ENCODE measurements around the gene OTX1. TPM values are rescaled to one million over a fixed set of nuclear protein-coding genes. Genes with fewer than 3 reads are reported as not detected.
A peak's percentile ranks its signal among the peaks of the same experiment; 100 is the strongest.

Gene OTX1
- total and polyA plus RNA-seq, 2 donors (not counting 1 experiment from before 2014, with no cell fraction given), result not detected

DNA sequence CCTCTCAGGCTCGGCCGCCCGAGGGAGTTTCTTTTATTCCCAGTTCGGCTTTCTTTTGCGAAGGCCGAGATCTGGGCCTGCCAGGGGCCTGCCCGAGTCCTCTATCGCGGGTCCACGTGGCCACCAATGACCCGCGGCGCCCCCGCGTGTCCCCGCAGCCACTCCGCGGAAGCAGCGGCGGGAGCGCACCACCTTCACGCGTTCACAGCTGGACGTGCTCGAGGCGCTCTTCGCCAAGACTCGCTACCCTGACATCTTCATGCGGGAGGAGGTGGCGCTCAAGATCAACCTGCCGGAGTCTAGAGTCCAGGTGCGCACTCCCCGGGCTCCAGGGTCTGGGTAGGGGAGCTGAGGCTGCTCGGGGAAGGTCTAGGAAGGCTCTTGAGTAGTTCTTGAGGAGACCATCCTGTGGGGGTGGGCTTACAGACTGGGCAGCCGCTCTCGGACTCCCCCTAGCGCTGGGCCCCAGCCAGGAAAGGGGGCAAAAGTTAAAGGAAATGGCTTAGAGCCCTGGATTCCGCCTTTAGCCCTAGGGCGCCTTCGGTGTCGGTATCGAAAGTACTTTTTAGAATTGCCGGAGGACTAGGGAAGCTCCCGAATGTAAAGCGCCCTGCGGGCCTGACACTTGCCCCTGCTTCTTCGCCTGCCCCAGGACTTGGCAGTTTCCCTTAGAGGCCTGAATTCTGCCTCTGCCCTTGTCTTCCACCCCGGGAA, 3.4 kb downstream of the OTX1 start:
- H3K4me1 ChIP-seq (ENCODE audit: control insufficient read depth in 2 of 2, insufficient read depth in 2 of 2, low read length in 2 of 2), result peaks cover 94 to 95% of the 10 kb centered on the region in 2 donors
- DNase-seq (peak; percentile 60), ATAC-seq (ENCODE audit: low read depth) (no peak)
- peaks cover 0 to 86% (median 7%) of the 10 kb centered on the region in 3 donors for H3K9me3 ChIP-seq (ENCODE audit: control extremely low read depth in 1 of 3, control insufficient read depth in 2 of 3, insufficient read depth in 1 of 3, low read length in 2 of 3)
- Mint-ChIP-seq H3K4me1 (peaks cover 83% of the 10 kb centered on the region), H3K9me3 (ENCODE audit: insufficient read depth) (no peaks in the 10 kb centered on the region), H3K27ac (peak overlapping the region; percentile 38), H3K27me3 (peaks cover 82% of the 10 kb centered on the region), H3K4me3 (peak overlapping the region; percentile 75)
- no peaks in the 10 kb centered on the region for H3K79me2 ChIP-seq (ENCODE audit: control insufficient read depth, insufficient read depth, low read length)
- no peak overlapping the region for H3K27ac ChIP-seq (ENCODE audit: low read length in 2 of 2)
- H3K9ac ChIP-seq (ENCODE audit: low read length), result peak overlapping the region; percentile 45
- TF ChIP-seq EZH2 (IDR thresholded peaks at IDR 0.05; ENCODE audit: borderline replicate concordance, insufficient read depth, low read depth, low read length, poor library complexity, severe bottlenecking), result peak; percentile 57
- TF ChIP-seq, protein P1, sequence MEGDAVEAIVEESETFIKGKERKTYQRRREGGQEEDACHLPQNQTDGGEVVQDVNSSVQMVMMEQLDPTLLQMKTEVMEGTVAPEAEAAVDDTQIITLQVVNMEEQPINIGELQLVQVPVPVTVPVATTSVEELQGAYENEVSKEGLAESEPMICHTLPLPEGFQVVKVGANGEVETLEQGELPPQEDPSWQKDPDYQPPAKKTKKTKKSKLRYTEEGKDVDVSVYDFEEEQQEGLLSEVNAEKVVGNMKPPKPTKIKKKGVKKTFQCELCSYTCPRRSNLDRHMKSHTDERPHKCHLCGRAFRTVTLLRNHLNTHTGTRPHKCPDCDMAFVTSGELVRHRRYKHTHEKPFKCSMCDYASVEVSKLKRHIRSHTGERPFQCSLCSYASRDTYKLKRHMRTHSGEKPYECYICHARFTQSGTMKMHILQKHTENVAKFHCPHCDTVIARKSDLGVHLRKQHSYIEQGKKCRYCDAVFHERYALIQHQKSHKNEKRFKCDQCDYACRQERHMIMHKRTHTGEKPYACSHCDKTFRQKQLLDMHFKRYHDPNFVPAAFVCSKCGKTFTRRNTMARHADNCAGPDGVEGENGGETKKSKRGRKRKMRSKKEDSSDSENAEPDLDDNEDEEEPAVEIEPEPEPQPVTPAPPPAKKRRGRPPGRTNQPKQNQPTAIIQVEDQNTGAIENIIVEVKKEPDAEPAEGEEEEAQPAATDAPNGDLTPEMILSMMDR (IDR thresholded peaks at IDR 0.05), result peak; percentile 18
- H3K4me2 ChIP-seq (replicated peaks; ENCODE audit: low read depth, low read length, poor library complexity, severe bottlenecking), result peak overlapping the region; percentile 84
- peaks cover 0 to 98% (median 86%) of the 10 kb centered on the region in 4 experiments for H3K27me3 ChIP-seq (replicated peaks in 1 of 4; ENCODE audit: control extremely low read depth in 1 of 4, control insufficient read depth in 3 of 4, insufficient read depth in 4 of 4, low read length in 3 of 4)
- no peaks in the 10 kb centered on the region for H4K20me1 ChIP-seq (ENCODE audit: control insufficient read depth, insufficient read depth, low read length, poor library complexity, severe bottlenecking)
- WGBS (ENCODE audit: insufficient coverage), result 4% methylated on average over 48 of the region's 48 CpGs
- H3K36me3 ChIP-seq (replicated peaks in 1 of 2; ENCODE audit: control extremely low read depth in 1 of 2, control insufficient read depth in 1 of 2, extremely low read depth in 1 of 2, insufficient read depth in 2 of 2, low read length in 1 of 2), result no peaks in the 10 kb centered on the region
- CTCF ChIA-PET, result no interaction called here
- H3K4me3 ChIP-seq (ENCODE audit: control extremely low read depth in 1 of 5, extremely low read depth in 1 of 5, insufficient read depth in 1 of 5, low read depth in 2 of 5, low read length in 4 of 5), result peak overlapping the region in 3 of 5 experiments; percentile 3 to 38 (median 30)
- intact Hi-C loops (cut with micrococcal nuclease), result loop anchor here (5.0 kb wide), 1 partner anchor 347 kb away; the partner anchor contains the start of gene EHBP1
- POLR2A ChIA-PET, result no interaction called here
- peak overlapping the region; percentile 22 for H2AFZ ChIP-seq (ENCODE audit: insufficient read depth, low read depth, low read length, poor library complexity, severe bottlenecking)

GRCh38 chr2:63054841-63055225, 4.2 kb downstream of the OTX1 start:
- Histone ChIP-seq H3K27ac (ENCODE audit: low read length in 2 of 2) (no peak overlapping the region), H2AFZ (ENCODE audit: insufficient read depth, low read depth, low read length, poor library complexity, severe bottlenecking) (no peak overlapping the region), H3K79me2 (ENCODE audit: control insufficient read depth, insufficient read depth, low read length) (no peaks in the 10 kb centered on the region), H3K4me1 (ENCODE audit: control insufficient read depth in 2 of 2, insufficient read depth in 2 of 2, low read length in 2 of 2) (peaks cover 92 to 93% of the 10 kb centered on the region in 2 donors), H4K20me1 (ENCODE audit: control insufficient read depth, insufficient read depth, low read length, poor library complexity, severe bottlenecking) (no peaks in the 10 kb centered on the region), H3K36me3 (replicated peaks in 1 of 2; ENCODE audit: control extremely low read depth in 1 of 2, control insufficient read depth in 1 of 2, extremely low read depth in 1 of 2, insufficient read depth in 2 of 2, low read length in 1 of 2) (no peaks in the 10 kb centered on the region), H3K4me3 (ENCODE audit: control extremely low read depth in 1 of 5, extremely low read depth in 1 of 5, insufficient read depth in 1 of 5, low read depth in 2 of 5, low read length in 4 of 5) (no peak overlapping the region), H3K27me3 (replicated peaks in 1 of 4; ENCODE audit: control extremely low read depth in 1 of 4, control insufficient read depth in 3 of 4, insufficient read depth in 4 of 4, low read length in 3 of 4) (peaks cover 0 to 97% (median 83%) of the 10 kb centered on the region in 4 experiments), H3K9ac (ENCODE audit: low read length) (no peak overlapping the region), H3K4me2 (replicated peaks; ENCODE audit: low read depth, low read length, poor library complexity, severe bottlenecking) (peak overlapping the region; percentile 84), H3K9me3 (ENCODE audit: control extremely low read depth in 1 of 3, control insufficient read depth in 2 of 3, insufficient read depth in 1 of 3, low read length in 2 of 3) (peaks cover 0 to 88% (median 11%) of the 10 kb centered on the region in 3 donors)
- H3K4me1 Mint-ChIP-seq, result peaks cover 75% of the 10 kb centered on the region
- H3K27ac Mint-ChIP-seq, result peak overlapping the region; percentile 21
- DNase-seq (peak; percentile 32), ATAC-seq (ENCODE audit: low read depth) (no peak)
- no peaks in the 10 kb centered on the region for H3K9me3 Mint-ChIP-seq (ENCODE audit: insufficient read depth)
- WGBS (ENCODE audit: insufficient coverage), result 15% methylated on average over 7 of the region's 7 CpGs
- intact Hi-C loops (cut with micrococcal nuclease), result loop anchor here (5.0 kb wide), 1 partner anchor 348 kb away; the partner anchor contains the start of gene EHBP1
- ChIA-PET POLR2A (no interaction called here), CTCF (no interaction called here)
- H3K4me3 Mint-ChIP-seq, result peak overlapping the region; percentile 75
- TF ChIP-seq, protein P1 (IDR thresholded peaks at IDR 0.05), result no peak
- no peak for TF ChIP-seq EZH2 (IDR thresholded peaks at IDR 0.05; ENCODE audit: borderline replicate concordance, insufficient read depth, low read depth, low read length, poor library complexity, severe bottlenecking)
- H3K27me3 Mint-ChIP-seq, result peaks cover 75% of the 10 kb centered on the region

Measured in B cell (primary cell).